Iris pigment epithelial cell (primary cell): Measurements from ENCODE around the gene ATP5PD.
"Not testable (repeated sequence)": the region's sequence is repeated elsewhere in the genome, so short reads cannot be mapped to it uniquely, and the experiment has no call there.

ENCODE experiments used
- DNase-seq: peaks from one replicate; pipeline ENCODE4 v3.0.0-alpha.2; 2011; ENCODE audit warnings: low read depth

The ATP5PD gene

GRCh38 chr17:75051941-75052340, 5.2 kb upstream of the ATP5PD start:
- no peak for DNase-seq

DNA sequence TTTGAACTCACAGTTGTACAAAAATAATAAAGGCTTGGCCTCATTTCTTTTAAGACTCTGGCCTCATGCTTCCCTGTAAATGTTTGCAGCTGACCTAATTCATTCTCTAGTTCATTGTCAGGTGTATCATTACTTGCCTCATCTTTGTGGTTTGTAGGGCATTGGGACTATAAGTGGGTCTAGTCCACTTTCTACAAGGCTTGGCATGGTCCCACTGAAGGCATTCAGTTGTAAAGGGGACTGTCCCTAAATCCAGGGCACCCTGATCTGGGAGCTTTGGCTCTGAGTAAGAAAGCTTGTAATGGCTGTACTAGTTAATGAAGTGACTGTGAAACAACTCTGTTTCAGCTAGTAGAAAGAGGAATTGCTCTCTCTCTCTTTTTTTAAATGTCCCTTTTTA, 2.9 kb upstream of the ATP5PD start:
- DNase-seq: no peak

GRCh38 chr17:75049057-75049456, 2.3 kb upstream of the ATP5PD start:
- no peak for DNase-seq

DNA sequence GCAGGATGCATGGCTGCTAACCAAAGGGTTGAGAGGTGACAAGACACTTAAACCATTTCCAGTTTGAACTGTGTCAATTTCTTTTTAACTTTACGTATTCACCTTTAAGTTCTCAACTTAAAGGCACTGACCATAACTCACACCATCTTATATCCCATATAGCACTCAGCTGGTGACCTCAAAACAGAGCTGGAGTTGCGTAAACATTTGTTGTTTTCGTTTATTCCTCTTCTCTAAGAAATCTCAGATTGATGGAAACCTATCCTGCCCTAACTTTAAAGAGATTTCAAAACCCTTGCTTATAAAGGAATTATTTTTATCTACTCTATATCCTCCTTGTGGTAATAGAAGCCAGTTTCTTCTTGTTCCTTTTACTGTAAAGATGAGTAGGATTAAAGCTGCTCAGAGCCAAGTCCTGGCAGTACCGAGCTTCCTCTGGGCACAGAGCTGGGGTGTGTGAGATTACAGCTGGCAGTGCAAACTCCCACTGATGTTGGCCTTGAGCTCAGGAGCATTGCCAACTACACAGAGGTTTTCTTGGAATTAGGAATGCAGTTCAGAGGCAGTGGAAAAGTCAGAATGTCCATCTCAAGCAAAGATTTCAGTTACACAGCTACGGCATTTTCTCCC, 1.6 kb upstream of the ATP5PD start:
- no peak for DNase-seq

- no peak for DNase-seq
Observed at GRCh38 chr17:75047398-75048098, 779 bp upstream of the ATP5PD start.

- not testable (repeated sequence) for DNase-seq
Observed at GRCh38 chr17:75045946-75046406, 793 bp downstream of the ATP5PD start.

DNA sequence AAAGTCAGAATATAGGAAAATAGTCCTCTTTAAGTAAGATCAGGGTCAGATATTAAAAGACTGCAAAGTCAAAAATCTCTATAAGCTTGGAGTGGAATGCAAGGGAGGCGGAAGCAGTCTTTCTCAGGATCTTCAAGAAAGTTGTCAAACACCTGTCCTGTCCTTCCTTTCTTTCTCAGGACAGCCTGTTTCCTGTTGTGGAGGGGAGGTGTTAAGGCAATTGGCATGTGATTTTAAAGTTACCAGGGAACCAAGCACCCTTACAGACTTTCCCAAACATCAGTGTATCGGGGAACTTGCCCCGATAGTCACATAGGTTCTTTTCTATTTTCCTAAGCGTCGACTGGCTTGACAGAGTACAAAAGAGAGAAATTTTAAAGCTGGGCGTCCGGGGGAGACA, 2.1 kb downstream of the ATP5PD start:
- no peak for DNase-seq

GRCh38 chr17:75043789-75044188, 3.0 kb downstream of the ATP5PD start:
- DNase-seq: not testable (repeated sequence)

DNA sequence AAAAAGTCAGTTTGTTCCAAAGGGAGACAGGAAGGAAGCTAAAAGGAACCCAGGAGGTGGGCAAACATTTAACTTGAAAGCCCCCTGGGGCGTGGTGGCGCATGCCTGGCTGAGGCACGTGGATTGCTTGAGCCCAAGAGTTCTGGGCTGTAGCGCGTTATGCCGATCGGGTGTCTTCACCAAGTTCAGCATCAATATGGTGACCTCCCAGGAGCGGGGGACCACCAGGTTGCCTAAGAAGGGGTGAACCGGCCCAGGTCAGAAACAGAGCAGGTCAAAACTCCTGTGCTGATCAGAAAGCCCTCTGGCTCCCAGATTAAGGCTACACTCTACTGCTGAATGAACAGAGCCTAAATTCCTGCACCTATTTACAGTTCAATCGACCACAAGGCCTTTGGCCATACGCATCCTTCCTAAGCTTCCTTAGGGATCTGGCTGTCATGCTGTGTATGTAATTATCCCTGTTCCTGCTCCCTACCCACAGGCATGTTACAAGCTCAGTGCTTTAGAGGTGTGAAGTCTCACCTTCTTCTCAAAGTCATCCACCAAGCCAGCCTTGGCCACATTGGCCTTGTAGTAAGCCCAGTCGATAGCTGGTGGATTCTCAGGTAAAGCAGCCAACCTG, 5.0 kb downstream of the ATP5PD start:
- no peak for DNase-seq

- DNase-seq: no peak
Observed at GRCh38 chr17:75039238-75039637, 7.5 kb downstream of the ATP5PD start.

GRCh38 chr17:75036643-75037268, 10.0 kb downstream of the ATP5PD start:
- DNase-seq: peak; percentile 43

- DNase-seq: peak; percentile 79
Observed at GRCh38 chr17:75034236-75034908, 12.4 kb downstream of the ATP5PD start.

DNA sequence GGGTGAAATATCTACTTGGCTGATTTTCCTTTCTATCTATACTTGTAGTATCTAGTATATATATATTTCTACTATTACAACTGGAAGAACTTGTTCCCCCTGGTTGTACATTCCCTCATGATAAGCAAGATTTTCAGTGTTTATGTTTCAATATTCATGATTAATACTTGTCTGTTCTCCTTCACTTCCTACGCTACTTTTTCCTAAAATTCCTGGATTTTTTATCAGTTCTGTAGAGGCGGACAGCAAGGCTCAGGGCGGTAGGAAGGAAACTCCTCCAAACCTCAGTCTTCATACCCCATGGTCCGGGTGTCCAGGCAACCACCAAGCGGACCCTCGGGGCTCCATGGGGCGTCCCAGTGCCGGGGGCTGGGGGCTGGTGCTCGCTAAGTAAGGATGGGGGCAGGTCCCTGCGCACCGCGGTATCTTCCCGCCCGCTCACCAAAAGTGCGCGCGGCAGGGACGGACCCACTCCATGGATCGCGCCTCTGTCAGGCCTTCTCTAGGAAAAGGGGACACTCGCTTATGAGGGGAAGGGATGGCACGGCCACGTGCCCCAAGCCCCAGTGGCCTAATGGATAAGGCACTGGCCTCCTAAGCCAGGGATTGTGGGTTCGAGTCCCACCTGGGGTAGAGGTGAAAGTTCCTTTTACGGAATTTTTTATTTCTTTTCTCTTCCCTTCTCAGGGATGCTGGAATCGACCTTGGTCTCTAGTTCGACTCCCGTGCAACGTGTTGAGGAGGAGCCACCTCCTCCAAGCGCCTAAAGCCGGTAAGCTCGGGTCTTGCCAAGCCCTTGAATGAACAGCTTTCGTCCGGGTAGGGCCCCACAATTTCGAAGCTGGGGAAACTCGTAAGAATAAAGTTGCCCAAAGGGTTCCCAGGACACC, 13.2 kb downstream of the ATP5PD start:
- peak; percentile 89 for DNase-seq

GRCh38 chr17:75032720-75033280, 14.0 kb downstream of the ATP5PD start:
- DNase-seq: no peak

DNA sequence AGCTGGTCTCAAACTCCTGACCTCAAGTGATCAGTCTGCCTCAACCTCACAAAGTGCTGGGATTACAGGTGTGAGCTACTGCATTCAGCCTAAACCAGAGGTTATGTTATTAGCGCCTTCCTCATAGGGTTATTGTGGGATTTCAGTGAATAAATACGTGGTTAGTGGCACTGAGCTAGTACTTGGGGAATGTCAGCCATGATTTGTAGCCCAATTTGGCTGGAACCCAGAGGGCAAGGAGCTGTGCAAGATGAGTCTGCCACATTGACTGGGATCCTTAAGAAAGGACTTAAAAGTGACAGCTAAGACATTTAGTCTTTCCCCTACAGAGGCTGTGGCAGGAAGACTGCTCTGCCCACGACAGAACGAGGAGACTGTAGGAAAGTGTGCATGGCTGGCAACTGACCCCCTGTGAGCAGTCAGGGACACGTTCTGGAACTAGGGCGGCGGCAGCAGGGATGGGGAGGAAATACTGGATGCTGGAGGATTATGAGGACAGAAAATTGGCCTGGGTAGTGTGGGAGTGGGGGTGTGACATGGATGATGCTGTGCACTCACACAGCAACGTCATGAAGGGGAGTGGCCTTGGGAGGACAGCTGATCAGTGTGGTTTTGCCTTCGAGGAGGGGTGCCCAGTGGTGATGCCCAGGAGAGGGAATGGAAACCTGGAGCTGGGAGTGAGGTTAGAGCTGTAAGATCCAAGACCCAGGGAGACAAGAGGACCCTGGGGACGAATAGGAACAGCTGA, 14.6 kb downstream of the ATP5PD start:
- DNase-seq: peak; percentile 77

GRCh38 chr17:75030161-75030560, 16.6 kb downstream of the ATP5PD start:
- DNase-seq: no peak

DNA sequence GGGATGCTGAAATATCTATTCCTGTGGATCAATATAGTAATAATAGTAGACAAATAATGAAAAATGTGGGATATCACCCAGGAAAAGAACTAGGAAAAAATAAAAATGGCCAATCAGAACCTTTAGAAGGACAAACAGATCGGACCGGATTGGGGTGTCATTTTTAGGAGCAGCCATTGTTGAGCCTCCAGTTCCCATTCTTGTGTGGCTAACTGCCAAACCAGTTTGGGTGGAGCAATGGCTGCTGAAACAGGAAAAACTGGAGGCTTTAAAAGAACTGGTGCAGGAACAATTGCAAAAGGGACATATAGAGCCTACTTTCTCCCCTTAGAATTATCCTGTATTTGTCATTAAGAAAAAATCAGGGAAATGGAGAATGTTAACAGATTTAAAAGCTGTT, 20.1 kb downstream of the ATP5PD start:
- not testable (repeated sequence) for DNase-seq

GRCh38 chr17:75025398-75025734, 21.4 kb downstream of the ATP5PD start:
- DNase-seq: not testable (repeated sequence)

DNA sequence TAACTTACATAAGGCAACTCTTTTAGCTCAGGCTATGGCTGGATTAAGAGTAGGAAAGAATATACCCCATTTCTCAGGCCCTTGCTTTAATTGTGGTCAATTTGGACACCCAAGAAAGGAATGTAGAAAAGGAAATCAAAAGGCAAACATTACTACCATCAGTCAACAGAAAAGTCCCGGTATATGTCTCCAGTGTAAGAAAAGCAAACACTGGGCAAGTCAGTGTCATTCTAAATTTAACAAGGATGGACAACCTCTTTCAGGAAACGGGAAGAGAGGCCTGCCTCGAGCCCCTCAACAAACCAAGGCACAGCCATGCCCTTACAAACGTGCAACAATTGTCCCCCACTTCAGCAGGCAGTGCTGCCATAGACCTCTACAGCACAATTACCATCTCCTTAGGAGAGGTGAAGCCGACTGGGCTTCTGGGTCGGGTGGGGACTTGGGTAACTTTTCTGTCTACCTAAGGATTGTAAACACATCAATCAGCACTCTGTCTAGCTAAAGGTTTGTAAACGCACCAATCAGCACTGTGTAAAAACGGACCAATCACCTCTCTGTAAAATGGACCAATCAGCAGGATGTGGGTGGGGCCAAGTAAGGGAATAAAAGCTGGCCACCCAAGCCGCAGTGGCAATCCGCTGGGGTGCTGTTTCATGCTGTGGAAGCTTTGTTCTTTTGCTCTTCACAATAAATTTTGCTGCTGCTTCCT, 21.9 kb downstream of the ATP5PD start:
- DNase-seq: no peak
